Stimulated activated naive B cell treated with anti-CD40 and anti-IgM and Interleukin-4, amounts not matched to agents 10 μg/mL and 1 μg/mL and 100 μg/mL, for 72 hours (primary cell): ENCODE data around the gene TNK2.

ENCODE experiments used
- ATAC-seq, 2 donors: fragments of 150-1000 bp; cut with Tn5 transposase; replicated peaks; 2 replicates each; pipeline ENCODE4 v1.10.0; 2021; ENCODE audit warnings: moderate library complexity in 1 of 2
- DNase-seq: peaks from one replicate; pipeline ENCODE4 v3.0.0; 2021
- H3K27ac Mint-ChIP-seq: one replicate; pipeline ENCODE4 v1.8.0; 2022; ENCODE audit warnings: mild to moderate bottlenecking, mixed read lengths
- H3K27me3 Mint-ChIP-seq, 2 donors: one replicate each; pipeline ENCODE4 v1.8.0; 2022; ENCODE audit warnings: mixed read lengths in 2 of 2
- H3K36me3 Mint-ChIP-seq, 2 donors: one replicate each; pipeline ENCODE4 v1.8.0; 2022; ENCODE audit warnings: mixed read lengths in 2 of 2, mild to moderate bottlenecking in 1 of 2
- H3K4me1 Mint-ChIP-seq, 2 donors: one replicate each; pipeline ENCODE4 v1.8.0; 2022; ENCODE audit warnings: mixed read lengths in 2 of 2, mild to moderate bottlenecking in 1 of 2
- H3K4me3 Mint-ChIP-seq, 2 donors: one replicate each; pipeline ENCODE4 v1.8.0; 2022; ENCODE audit warnings: mild to moderate bottlenecking in 2 of 2, mixed read lengths in 2 of 2, moderate library complexity in 1 of 2
- H3K9me3 Mint-ChIP-seq, 2 donors: one replicate each; pipeline ENCODE4 v1.8.0; 2022; ENCODE audit warnings: mixed read lengths in 2 of 2, mild to moderate bottlenecking in 1 of 2

TNK2 gene

GRCh38 chr3:195855471-195856409 lies 52.6 kb downstream of the TNK2 start:
- ATAC-seq (no peak), DNase-seq (no peak)
- no peaks in the 10 kb centered on the region for H3K36me3 Mint-ChIP-seq
- peaks cover 8 to 18% of the 10 kb centered on the region in 2 donors for H3K4me1 Mint-ChIP-seq
- H3K27me3 Mint-ChIP-seq: peaks cover 11 to 14% of the 10 kb centered on the region in 2 donors
- no peak overlapping the region for H3K27ac Mint-ChIP-seq
- H3K9me3 Mint-ChIP-seq: no peaks in the 10 kb centered on the region
- H3K4me3 Mint-ChIP-seq: no peak overlapping the region

GRCh38 chr3:195854628-195855294 lies 53.6 kb downstream of the TNK2 start:
- H3K27ac Mint-ChIP-seq: no peak overlapping the region
- ATAC-seq: no peak
- H3K9me3 Mint-ChIP-seq: no peaks in the 10 kb centered on the region
- no peak for DNase-seq
- peaks cover 11 to 14% of the 10 kb centered on the region in 2 donors for H3K27me3 Mint-ChIP-seq
- H3K36me3 Mint-ChIP-seq: no peaks in the 10 kb centered on the region
- peaks cover 11 to 21% of the 10 kb centered on the region in 2 donors for H3K4me1 Mint-ChIP-seq
- H3K4me3 Mint-ChIP-seq: no peak overlapping the region

- DNase-seq (no peak), ATAC-seq (no peak)
- Mint-ChIP-seq H3K36me3 (no peaks in the 10 kb centered on the region), H3K4me1 (peaks cover 9 to 14% of the 10 kb centered on the region in 2 donors), H3K27ac (no peak overlapping the region), H3K4me3 (no peak overlapping the region), H3K9me3 (no peaks in the 10 kb centered on the region), H3K27me3 (peaks cover 8 to 14% of the 10 kb centered on the region in 2 donors)
These were observed 54.4 kb downstream of the TNK2 start for GRCh38 chr3:195853996-195854395.

GRCh38 chr3:195853036-195853435 lies 55.3 kb downstream of the TNK2 start:
- ATAC-seq: no peak
- H3K36me3 Mint-ChIP-seq: no peaks in the 10 kb centered on the region
- H3K4me3 Mint-ChIP-seq: no peak overlapping the region
- H3K27me3 Mint-ChIP-seq: peaks cover 8 to 14% of the 10 kb centered on the region in 2 donors
- peaks cover 9 to 13% of the 10 kb centered on the region in 2 donors for H3K4me1 Mint-ChIP-seq
- H3K27ac Mint-ChIP-seq: no peak overlapping the region
- H3K9me3 Mint-ChIP-seq: no peaks in the 10 kb centered on the region
- no peak for DNase-seq

- ATAC-seq (peak; percentile 86 to 96), DNase-seq (peak; percentile 79)
- Mint-ChIP-seq H3K9me3 (no peaks in the 10 kb centered on the region), H3K36me3 (no peaks in the 10 kb centered on the region), H3K4me1 (peaks cover 9 to 13% of the 10 kb centered on the region in 2 donors), H3K27me3 (peaks cover 8 to 14% of the 10 kb centered on the region in 2 donors), H3K27ac (no peak overlapping the region), H3K4me3 (peak overlapping the region in 1 of 2 donors; percentile 60)
These were observed 57.4 kb downstream of the TNK2 start for GRCh38 chr3:195850857-195851543.

GRCh38 chr3:195849322-195850074 lies 58.9 kb downstream of the TNK2 start:
- H3K27ac Mint-ChIP-seq: peak overlapping the region; percentile 9
- H3K4me3 Mint-ChIP-seq: peak overlapping the region in 1 of 2 donors; percentile 52
- H3K36me3 Mint-ChIP-seq: no peaks in the 10 kb centered on the region
- peak in 1 of 2 donors; percentile 81 for ATAC-seq
- H3K4me1 Mint-ChIP-seq: peaks cover 9 to 13% of the 10 kb centered on the region in 2 donors
- peaks cover 12 to 14% of the 10 kb centered on the region in 2 donors for H3K27me3 Mint-ChIP-seq
- DNase-seq: peak; percentile 65
- no peaks in the 10 kb centered on the region for H3K9me3 Mint-ChIP-seq

GRCh38 chr3:195847055-195847950 lies 61.0 kb downstream of the TNK2 start:
- no peak overlapping the region for H3K4me3 Mint-ChIP-seq
- peaks cover 14% of the 10 kb centered on the region in 2 donors for H3K27me3 Mint-ChIP-seq
- H3K4me1 Mint-ChIP-seq: peaks cover 9 to 13% of the 10 kb centered on the region in 2 donors
- no peaks in the 10 kb centered on the region for H3K36me3 Mint-ChIP-seq
- no peak for ATAC-seq
- H3K27ac Mint-ChIP-seq: no peak overlapping the region
- no peak for DNase-seq
- no peaks in the 10 kb centered on the region for H3K9me3 Mint-ChIP-seq

GRCh38 chr3:195845483-195845882 lies 62.9 kb downstream of the TNK2 start:
- Mint-ChIP-seq H3K4me3 (no peak overlapping the region), H3K4me1 (peaks cover 0 to 3% of the 10 kb centered on the region in 2 donors), H3K9me3 (no peaks in the 10 kb centered on the region), H3K27ac (no peak overlapping the region), H3K27me3 (peaks cover 0 to 13% of the 10 kb centered on the region in 2 donors), H3K36me3 (no peaks in the 10 kb centered on the region)
- DNase-seq: no peak
- ATAC-seq: no peak

GRCh38 chr3:195844671-195845218 lies 63.6 kb downstream of the TNK2 start:
- H3K27ac Mint-ChIP-seq: no peak overlapping the region
- no peaks in the 10 kb centered on the region for H3K36me3 Mint-ChIP-seq
- ATAC-seq (no peak), DNase-seq (no peak)
- H3K27me3 Mint-ChIP-seq: peaks cover under 1 to 13% of the 10 kb centered on the region in 2 donors
- no peak overlapping the region for H3K4me3 Mint-ChIP-seq
- no peaks in the 10 kb centered on the region for H3K9me3 Mint-ChIP-seq
- peaks cover 0 to 2% of the 10 kb centered on the region in 2 donors for H3K4me1 Mint-ChIP-seq

- ATAC-seq: no peak
- H3K9me3 Mint-ChIP-seq: no peaks in the 10 kb centered on the region
- no peak overlapping the region for H3K4me3 Mint-ChIP-seq
- H3K4me1 Mint-ChIP-seq: peaks cover 2 to 8% of the 10 kb centered on the region in 2 donors
- peaks cover 18 to 30% of the 10 kb centered on the region in 2 donors for H3K27me3 Mint-ChIP-seq
- peaks cover 0 to 1% of the 10 kb centered on the region in 2 donors for H3K36me3 Mint-ChIP-seq
- DNase-seq: no peak
- H3K27ac Mint-ChIP-seq: no peak overlapping the region
These were observed 68.9 kb downstream of the TNK2 start for GRCh38 chr3:195839260-195840010.

- H3K9me3 Mint-ChIP-seq: no peaks in the 10 kb centered on the region
- no peak overlapping the region for H3K4me3 Mint-ChIP-seq
- peaks cover 0 to 1% of the 10 kb centered on the region in 2 donors for H3K36me3 Mint-ChIP-seq
- DNase-seq (no peak), ATAC-seq (peak; percentile 51 to 61)
- H3K27ac Mint-ChIP-seq: no peak overlapping the region
- peaks cover 2 to 8% of the 10 kb centered on the region in 2 donors for H3K4me1 Mint-ChIP-seq
- H3K27me3 Mint-ChIP-seq: peaks cover 12 to 30% of the 10 kb centered on the region in 2 donors
These were observed 69.6 kb downstream of the TNK2 start for GRCh38 chr3:195838714-195839113.

- DNase-seq (no peak), ATAC-seq (no peak)
- H3K27ac Mint-ChIP-seq: no peak overlapping the region
- no peaks in the 10 kb centered on the region for H3K9me3 Mint-ChIP-seq
- H3K36me3 Mint-ChIP-seq: peaks cover 0 to 1% of the 10 kb centered on the region in 2 donors
- no peak overlapping the region for H3K4me3 Mint-ChIP-seq
- H3K4me1 Mint-ChIP-seq: peaks cover 2 to 8% of the 10 kb centered on the region in 2 donors
- peaks cover 11 to 38% of the 10 kb centered on the region in 2 donors for H3K27me3 Mint-ChIP-seq
These were observed 71.7 kb downstream of the TNK2 start for GRCh38 chr3:195836476-195837135.
